ENCODE measurements around the gene PARP14. TPM values are rescaled to one million over a fixed set of nuclear protein-coding genes. Genes with fewer than 3 reads are reported as not detected.

PARP14 gene
- total RNA-seq, result 7.4 and 13.7 TPM in 2 replicates

GRCh38 chr3:122680475-122681283 is at the start of gene PARP14:
Gene PARP14, plus strand, starts transcription at chr3:122680839. Its CDS starts 45 bp downstream, at chr3:122680884.

Other genes with a start within 250 kb of the PARP14 start
- gene KPNA1, start 165.9 kb upstream of the PARP14 start, total RNA-seq, result 21.1 and 24.9 TPM in 2 replicates
- gene PARP9, start 116.5 kb upstream of the PARP14 start, total RNA-seq, result 5.8 and 7.3 TPM in 2 replicates
- gene DTX3L, start 116.5 kb upstream of the PARP14 start, total RNA-seq, result 8.5 and 10.9 TPM in 2 replicates
- gene PARP15, start 103.2 kb upstream of the PARP14 start, total RNA-seq, result 0.04 TPM in 1 of 2 replicates, not detected in the other
- 6.4 and 9.0 TPM in 2 replicates for gene HSPBAP1, start 113.0 kb downstream of the PARP14 start, total RNA-seq
- 14.4 and 19.8 TPM in 2 replicates for gene SLC49A4, start 114.2 kb downstream of the PARP14 start, total RNA-seq